Measurements from ENCODE around the gene BCL11A.

The BCL11A gene

DNA sequence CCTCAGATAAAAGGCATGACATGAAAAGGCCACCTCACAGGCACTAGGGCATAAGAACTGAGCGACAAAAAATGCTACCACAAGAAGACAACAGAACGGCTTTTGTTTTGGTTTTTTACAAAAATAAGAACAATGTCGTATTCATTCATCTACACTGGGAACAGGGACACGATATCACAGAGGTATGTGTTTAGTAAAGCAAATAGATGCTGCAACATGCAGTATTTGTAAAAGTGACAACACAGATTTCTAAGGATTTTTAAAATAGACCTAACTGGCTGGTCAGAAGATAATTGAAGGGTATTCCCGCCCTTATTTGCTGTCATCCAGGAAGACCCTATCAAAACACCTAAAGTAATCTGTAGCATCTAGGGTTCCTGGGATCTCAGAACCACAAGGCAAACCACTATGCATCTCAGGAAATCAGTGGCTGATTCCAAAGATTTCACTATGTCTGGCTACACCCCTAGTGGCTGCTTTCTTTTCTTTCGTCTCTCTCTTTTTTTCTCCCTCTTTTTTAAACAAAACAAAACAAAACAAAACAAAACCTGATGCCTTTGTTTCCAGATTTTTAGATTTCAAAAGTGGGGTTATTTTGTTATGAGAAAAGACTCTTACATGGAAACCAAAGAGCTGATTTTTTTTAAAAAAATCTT is 97.2 kb downstream of the BCL11A start:
- no peak for DNase-seq

DNA sequence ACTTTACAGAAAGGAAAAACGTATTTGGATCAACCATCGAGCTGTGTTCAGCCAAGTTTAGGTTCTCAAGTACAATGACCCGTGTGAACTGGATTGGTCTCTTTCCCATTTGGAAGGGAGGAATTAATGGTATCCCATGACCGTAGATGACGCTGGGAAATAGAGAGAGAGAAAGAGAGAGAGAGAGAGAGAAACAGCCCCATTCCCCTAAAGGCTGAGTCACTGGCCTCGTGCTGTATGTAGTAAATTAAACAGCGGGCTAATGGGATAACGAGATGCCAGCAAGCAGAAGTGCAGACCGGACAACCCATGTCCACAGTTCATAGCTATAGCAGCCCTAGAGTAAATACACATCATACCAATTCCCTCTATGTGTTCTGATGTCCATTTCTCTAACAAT is 99.6 kb downstream of the BCL11A start:
- no peak for DNase-seq

GRCh38 chr2:60453301-60453700 is 100.2 kb downstream of the BCL11A start:
- no peak for DNase-seq

DNA sequence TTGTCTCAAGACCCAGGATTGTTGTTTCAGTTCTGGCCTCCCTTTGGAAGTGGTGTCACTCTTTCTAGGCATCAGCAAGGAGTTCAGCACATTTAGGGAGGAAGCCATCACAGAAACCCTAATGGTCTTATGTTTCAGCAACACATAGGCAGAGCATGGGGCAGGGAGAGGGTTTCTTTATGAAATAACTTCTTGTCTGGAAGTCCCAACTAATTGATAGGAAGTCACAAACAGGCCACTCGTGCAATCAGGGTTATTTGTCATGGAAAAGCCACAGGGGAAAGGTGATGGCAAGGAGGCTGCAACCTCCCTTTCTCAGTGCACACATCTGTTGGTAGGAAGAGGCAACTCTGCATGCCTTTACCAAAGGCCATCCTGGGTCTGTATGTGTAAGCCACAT is 103.0 kb downstream of the BCL11A start:
- no peak for DNase-seq

DNA sequence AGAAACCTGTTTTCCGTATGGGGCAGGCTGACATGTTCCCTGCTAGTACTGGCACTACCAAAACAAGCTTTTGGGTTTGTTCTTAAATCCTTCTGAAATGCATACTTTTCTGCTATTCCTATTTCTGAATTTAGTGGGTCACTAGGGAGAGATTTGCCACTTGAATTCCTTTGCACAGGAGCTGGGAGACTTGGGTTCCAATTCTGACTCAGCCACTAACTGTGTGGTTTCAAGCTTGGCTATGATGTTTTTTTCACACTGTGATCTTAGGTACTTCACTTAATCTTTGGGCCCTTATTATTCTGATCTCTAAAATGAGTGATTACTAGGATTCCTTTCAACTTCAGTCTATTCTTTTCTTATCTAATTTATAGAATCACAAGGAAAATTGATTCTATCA is 105.5 kb downstream of the BCL11A start:
- no peak for DNase-seq

DNA sequence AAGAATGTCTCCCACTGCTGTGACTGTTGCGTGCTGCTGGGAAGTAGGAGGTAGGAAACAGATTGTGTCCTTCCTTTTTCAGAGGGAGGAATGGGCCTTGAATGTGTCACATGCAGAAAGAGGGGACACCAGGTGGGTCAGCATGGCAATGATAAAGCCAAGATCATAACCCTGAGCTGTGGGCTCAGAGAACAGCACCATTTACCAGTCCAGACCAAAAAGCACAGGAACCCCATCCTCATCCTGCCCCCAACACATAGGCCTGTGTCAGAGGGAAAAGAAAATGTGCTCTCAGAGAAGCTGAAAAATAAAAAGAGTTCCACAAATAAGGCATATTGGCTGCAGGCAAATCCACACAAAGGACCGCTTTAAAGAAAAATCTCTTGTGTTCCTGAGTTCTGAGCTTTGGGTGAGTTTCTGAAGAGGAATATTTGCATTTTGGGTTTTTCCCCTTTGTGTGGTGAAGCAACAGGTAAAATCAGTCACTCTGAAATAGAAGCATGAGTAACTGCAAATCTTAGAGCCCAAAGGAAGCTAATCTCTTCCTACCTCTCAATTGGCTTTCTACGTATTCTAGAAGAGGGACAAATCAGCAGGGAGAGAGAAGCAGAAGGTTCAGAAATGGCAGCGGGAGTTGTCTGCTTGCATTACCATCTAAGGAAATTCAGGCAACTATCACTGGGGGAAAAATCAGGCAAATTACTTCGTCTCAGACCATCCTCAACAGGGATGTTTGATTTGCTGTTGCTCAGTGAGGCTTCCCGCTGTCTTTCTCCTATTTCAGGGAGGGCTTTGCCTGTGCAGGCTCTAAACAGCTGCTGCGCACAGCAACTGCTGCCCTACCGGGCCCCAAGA is 106.8 kb downstream of the BCL11A start:
- DNase-seq, result no peak

DNA sequence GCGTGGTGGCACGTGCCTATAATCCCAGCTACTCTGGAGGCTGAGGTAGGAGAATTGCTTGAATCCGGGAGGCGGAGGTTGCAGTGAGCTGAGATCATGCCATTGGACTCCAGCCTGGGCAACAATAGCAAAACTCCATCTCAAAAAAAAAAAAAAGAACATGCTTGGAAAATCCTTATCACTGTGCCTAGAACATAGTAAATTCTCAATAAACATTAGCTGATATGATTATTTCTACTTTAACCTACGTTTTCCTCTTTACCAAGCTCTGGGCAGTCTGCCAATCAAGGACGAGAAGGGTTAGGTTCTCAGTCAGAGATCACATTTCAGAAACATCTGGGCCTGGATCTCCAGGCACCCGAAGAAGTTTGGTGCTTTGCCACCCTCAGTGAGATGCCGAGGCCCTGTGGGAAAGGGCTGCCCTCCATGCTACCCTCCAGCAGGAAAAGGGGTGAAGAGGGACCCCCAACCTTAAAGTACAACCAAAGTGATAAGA is 107.7 kb downstream of the BCL11A start:
- DNase-seq, result no peak

DNA sequence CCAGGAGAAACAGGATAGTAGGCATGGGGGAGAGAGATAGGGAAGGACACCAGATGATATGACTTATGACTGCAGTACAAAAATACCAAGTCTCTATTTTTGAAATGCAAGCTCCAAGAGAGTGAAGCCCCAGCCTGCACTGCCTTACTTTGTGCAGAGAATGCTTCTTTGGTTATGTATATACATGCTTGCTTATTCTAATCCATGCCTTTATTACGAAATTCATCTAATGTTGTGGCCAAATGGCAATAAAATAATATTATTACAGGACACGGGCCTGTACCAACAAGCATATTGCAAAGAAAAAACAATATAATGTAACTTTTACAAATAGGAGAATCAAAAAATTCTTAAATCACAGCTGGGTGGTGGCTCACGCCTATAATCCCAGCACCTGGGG is 110.8 kb downstream of the BCL11A start:
- DNase-seq, result no peak

DNA sequence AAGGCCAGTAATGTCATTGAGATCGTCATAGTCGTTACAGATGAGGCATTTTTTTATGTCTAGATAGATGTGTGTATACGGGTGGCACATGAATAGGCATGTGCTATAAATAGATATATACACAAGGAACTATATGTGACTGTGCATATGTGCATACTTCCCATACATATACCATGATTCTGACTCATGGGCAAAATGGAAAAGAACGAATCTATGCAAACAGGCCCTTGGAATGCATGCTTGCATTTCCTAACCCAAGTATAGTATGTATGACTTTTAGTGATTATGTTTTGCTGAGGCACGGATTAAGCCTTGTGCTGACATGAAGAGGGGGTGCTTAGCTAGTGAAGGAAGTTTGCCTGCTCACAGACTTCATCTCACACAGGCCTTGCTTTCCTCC is 111.7 kb downstream of the BCL11A start:
- no peak for DNase-seq

- no peak for DNase-seq
Measured at GRCh38 chr2:60440767-60441163, 112.7 kb downstream of the BCL11A start.

- DNase-seq, result no peak
Measured at GRCh38 chr2:60440079-60440766, 113.2 kb downstream of the BCL11A start.

DNA sequence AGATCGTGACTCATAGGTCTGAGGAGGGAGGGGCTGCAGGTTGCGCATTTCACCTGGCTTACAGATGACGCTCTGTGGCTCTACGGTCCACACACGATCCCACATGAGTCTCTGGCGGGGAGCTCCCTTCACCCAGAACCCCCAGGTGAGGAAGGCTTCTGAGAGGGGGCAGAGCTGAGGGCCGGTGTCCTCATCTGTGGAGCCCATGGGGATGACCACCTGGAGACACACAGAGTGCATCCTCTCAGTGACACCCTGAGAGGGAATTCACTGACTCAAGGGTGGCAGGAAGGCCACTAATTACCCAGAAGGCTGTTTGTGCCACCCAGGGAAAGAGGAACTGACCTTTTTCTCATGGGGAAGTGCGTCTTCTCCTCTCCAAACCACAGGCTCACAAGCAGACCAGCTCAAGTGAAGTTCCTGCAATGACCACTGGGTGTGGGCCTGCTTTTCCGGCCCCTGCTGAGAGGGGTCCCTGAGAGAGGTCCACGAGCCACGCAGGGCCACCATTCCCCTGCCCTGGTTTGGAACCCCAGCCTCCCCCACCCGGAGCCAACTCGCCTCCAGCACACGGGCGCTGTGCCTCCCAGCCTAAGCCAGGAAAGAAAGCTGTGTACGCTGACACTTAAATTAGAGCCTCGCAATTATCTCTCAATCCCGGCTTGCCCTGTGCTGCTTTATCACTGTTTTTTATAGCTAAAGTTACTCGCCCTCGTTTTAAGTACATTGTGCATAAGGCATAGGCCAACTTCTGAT is 114.1 kb downstream of the BCL11A start:
- DNase-seq, result no peak

- DNase-seq, result no peak
Measured at GRCh38 chr2:60438653-60439052, 114.8 kb downstream of the BCL11A start.

DNA sequence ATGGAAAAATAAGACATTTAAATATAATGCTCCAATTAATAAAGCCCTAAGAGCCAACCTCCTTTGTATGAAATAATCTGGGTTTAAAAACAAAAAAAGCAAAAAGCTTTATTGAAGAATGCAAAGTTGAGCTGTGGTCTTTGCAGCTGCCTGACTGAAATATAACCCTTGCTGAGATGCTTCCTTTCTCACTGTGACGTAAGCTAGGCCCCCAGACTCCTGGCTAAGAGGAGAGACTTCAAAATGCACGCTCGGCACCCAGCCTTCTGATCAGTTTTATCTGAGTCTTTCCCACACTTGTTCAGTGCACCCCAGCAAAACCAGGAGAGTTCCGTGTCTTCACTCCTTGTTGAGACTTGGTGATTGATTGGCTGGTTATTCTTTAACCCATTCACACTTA is 115.3 kb downstream of the BCL11A start:
- no peak for DNase-seq

DNA sequence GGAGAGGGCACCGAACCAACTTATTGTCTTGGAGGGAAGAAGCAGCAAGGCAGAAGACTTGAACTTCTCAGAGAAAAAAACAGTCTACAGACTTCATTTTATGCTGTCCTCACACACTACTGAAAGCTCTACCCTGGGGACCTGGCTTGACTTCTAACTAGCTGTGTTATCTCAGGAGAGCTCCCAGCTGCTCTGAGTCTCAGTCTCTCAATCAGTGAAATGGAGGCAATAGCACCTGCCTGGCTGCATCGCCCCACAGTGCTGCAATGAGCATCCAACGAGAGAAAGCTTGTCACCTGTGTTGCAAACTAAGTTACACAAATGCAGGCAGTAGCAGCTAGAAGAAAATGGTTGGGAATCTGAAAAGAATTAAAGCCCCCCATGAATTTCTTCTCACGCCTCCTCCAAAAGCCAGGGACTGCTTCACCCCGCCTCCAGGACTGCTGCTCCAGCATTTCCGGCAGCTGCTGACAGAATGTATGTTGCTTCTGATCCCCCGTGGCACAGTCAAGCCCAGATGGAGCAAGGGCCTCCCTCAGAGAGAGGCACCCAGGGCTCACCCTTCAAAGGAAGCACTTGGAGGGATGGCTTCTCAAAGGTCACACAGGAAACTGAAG is 116.3 kb downstream of the BCL11A start:
- no peak for DNase-seq

DNA sequence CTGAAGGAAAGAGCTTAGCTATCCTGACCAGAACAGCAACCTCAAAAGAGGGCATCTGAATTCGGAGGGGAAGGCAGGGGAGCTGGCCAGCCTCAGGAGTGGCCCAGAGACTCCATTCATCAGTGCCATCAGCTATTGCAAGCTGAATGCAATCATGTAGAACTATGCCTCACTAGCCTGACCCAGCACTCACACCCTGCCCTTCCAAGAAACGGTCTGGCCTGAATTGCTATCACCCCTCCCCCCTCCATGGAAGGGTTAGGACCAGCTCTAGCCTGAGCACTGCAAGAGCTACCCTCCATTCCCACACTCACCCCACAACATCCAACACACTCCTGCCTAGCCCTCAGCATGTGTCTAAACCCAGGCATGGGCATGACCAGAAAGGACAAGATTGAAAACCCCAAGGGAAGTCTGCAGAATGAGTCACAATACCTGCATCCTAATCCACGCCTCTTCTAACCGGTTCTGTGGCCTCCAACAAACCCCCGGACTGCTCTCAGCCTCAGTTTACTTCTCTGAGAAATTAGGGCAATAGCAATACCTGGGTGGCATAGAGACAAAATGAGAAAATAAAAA is 120.3 kb downstream of the BCL11A start:
- no peak for DNase-seq

DNA sequence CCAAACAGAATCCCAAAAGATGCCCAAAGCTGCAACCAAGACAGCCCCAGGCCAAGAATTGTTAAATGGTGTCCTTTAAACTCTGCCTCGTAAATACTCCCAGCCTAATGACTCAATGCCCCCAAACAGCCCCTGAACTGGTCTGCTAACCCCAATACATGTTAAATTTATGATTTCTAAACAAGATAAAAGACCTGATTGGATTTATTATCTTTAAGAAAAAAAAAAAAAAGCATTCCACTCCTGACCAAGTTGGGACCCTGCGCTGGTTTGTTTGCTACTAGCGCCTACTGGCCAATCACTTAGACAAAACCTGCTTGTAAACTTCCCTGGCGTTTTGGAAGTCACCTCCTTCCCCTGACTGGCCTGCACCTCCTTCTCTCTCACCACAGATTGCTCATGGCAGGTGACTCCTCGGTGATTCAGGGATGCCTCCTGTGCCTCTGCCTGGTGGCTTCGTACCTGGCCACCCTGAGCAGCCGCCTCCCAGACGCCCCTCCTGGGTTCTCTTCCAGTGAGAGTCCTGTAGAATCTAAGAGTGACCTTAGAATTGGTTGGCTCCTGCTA is 121.3 kb downstream of the BCL11A start:
- DNase-seq, result no peak

- DNase-seq, result no peak
Measured at GRCh38 chr2:60429681-60430080, 123.8 kb downstream of the BCL11A start.

DNA sequence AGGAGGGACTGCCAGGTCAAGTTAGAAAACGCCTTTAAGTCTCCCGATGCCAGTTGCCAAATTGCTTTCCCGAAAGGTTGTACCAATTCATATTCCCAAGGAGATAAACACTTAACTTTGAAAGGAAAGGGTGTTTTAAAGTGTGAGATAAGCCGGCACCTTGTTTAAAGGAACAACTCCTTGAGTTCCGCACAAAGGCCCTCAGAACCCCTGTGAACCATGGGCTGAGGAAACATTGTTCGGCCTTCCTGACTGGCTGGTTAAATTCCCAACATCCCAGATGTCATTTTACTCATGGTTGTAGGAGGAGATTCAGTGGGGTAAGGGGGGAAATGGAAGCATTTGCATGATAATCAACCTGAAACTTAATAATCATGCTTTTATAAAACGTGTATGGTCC is 126.6 kb downstream of the BCL11A start:
- no peak for DNase-seq

- DNase-seq, result no peak
Measured at GRCh38 chr2:60426341-60426740, 127.1 kb downstream of the BCL11A start.

GRCh38 chr2:60424233-60424632 is 129.2 kb downstream of the BCL11A start:
- no peak for DNase-seq

- no peak for DNase-seq
Measured at GRCh38 chr2:60423505-60423904, 129.9 kb downstream of the BCL11A start.

Measured in activated CD4-positive, alpha-beta T cell treated with anti-CD3 and anti-CD28 coated beads, Interleukin-10, Interleukin-2, amounts not matched to agents 100 ng/mL and 50 ng/mL, durations not matched to agents 16 hours and 8 hours (primary cell).